Right lobe of liver (tissue), 6 donors: ENCODE data around the gene RGS4. TPM values are rescaled to one million over a fixed set of nuclear protein-coding genes. Genes with fewer than 3 reads are reported as not detected.

ENCODE experiments used
- ATAC-seq, 4 donors: fragments of 200-7000 bp; cut with Tn5 transposase; one replicate each; pipeline ENCODE4 v1.9.1; 2020; ENCODE audit warnings: mild to moderate bottlenecking in 4 of 4, moderate library complexity in 4 of 4
- DNase-seq, 3 donors: peaks; one replicate each; pipeline ENCODE4 v3.0.0-alpha.2; 2020
- H3K27ac ChIP-seq, 3 donors: fragments of 200-600 bp; one replicate each; pipeline ENCODE4 v1.8.0; 2022
- H3K27me3 ChIP-seq, 2 donors: fragments of 200-600 bp; one replicate each; pipeline ENCODE4 v1.8.0; 2022
- H3K36me3 ChIP-seq, 4 donors: fragments of 200-600 bp; sonication (generic) in 1 of 4; one replicate each; pipeline versions ENCODE4 v1.5.1 to v1.8.0; 2017 to 2022; ENCODE audit warnings: control low read depth in 1 of 4
- H3K4me1 ChIP-seq, 4 donors: fragments of 200-600 bp; sonication (generic) in 1 of 4; one replicate each; pipeline versions ENCODE4 v1.5.1 to v1.8.0; 2017 to 2022; ENCODE audit warnings: control low read depth in 1 of 4
- H3K4me3 ChIP-seq, 3 donors: fragments of 200-600 bp; one replicate each; pipeline ENCODE4 v1.8.0; 2022
- H3K9me3 ChIP-seq, 4 donors: fragments of 200-600 bp; sonication (generic) in 1 of 4; one replicate each; pipeline versions ENCODE4 v1.5.1 to v1.8.0; 2017 to 2022; ENCODE audit warnings: control low read depth in 1 of 4
- CTCF ChIP-seq, 4 donors: fragments of 200-600 bp in 3 of 4; fragments of 450-650 bp in 1 of 4; IDR thresholded peaks; one replicate each; pipeline versions ENCODE4 v1.5.1 to v1.8.0; 2016 to 2022; ENCODE audit warnings: antibody characterized with exemption in 4 of 4, mild to moderate bottlenecking in 2 of 4
- POLR2A ChIP-seq: fragments of 450-650 bp; IDR thresholded peaks from one replicate; pipeline ENCODE4 v1.6.1; 2017; ENCODE audit warnings: antibody characterized with exemption, mild to moderate bottlenecking
- WGBS: methylation state at CpG from one replicate; pipeline ENCODE4 v1.1.6; 2018; ENCODE audit warnings: low coverage, low lambda C conversion rate; ENCODE audit not compliant: insufficient coverage; ENCODE audit errors: missing lambda C conversion rate; 5-methylcytosine and 5-hydroxymethylcytosine counted together
- intact Hi-C, 2 donors: fragments of 100-400 bp; cut with DNase I; formaldehyde crosslinking; loops; one replicate each; pipeline versions ENCODE4 v1.11.2 to v1.14.1; 2022
- total RNA-seq, 6 experiments: library from RNA; depleted of rRNA in 2 of 6; stranded (reverse); fragments of >200 nt in 2 of 6; fragmentation: NEBNext Ultra II Directional in 3 of 6; extraction: Animal tissue kit (Norgen Biotek cat#: 25700) in 3 of 6; gene quantifications; one replicate each; pipeline versions ENCODE4 v1.1.0 to v1.2.4, GENCODE V29; 2016 to 2023
- donor health status: DM: no; HTN: yes; CAD: no.
- donor health status: DM: no; HTN: no; CAD: no.
- donor health status: DM: no; HTN: no; CAD: no.
- donor health status: DM: no; HTN: yes; CAD: no.
- donor health status: DM: no; HTN: yes; CAD: no.

RGS4 gene
- total RNA-seq, 6 experiments from 2014 or later, result 0.67 to 5.1 (median 2.4) TPM

GRCh38 chr1:163046071-163046470 is 23.1 kb upstream of the RGS4 start:
- H3K27me3 ChIP-seq, result no peaks in the 10 kb centered on the region
- DNase-seq, result no peak
- TF ChIP-seq CTCF (IDR thresholded peaks at IDR 0.05) (no peak), POLR2A (no peak)
- H3K4me1 ChIP-seq, result no peaks in the 10 kb centered on the region
- no peak overlapping the region for H3K27ac ChIP-seq
- no peaks in the 10 kb centered on the region for H3K36me3 ChIP-seq
- intact Hi-C loops, result no loop called here
- H3K4me3 ChIP-seq, result no peak overlapping the region
- no peaks in the 10 kb centered on the region for H3K9me3 ChIP-seq
- WGBS, result 0% methylated on average over 1 of the region's 1 CpG
- no peak for ATAC-seq

DNA sequence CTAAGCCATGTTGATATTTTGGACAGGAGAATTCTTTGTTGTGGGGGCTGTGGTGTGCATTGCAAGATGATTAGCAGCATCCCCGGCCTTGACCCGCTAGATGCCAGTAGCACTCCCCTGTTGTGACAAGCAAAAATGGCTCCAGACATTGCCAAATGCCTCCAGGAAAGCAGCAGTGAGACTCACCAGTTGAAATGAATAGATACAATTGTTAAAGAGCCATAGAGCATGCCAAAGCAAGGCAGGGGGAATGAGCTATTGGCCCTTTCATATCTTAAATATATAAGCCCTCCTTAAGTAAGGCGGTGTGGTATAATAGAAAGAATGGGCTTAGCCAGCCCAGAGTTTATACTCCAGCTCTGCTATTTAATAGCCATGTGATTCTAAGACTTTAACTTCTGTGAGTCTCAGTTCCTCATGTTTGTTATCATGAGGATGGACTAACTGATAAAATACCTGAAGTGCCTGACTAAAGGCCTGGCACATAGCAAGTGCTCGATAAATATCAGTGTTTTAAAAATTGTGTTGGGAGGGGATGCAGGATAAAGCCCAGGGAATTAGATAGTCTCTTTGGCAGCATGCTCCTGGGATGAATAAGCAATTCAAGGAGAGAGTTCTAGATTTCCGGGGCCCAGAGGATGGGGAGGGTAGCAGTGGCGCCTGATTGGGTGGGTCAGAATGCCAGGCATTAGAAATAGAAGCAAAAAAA is 21.1 kb upstream of the RGS4 start:
- WGBS, result 85% methylated on average over 5 of the region's 6 CpGs
- no peak for DNase-seq
- Histone ChIP-seq H3K4me1 (no peaks in the 10 kb centered on the region), H3K36me3 (no peaks in the 10 kb centered on the region), H3K27ac (no peak overlapping the region), H3K4me3 (no peak overlapping the region), H3K9me3 (no peaks in the 10 kb centered on the region), H3K27me3 (no peaks in the 10 kb centered on the region)
- ATAC-seq, result no peak
- intact Hi-C loops, result no loop called here
- no peak for TF ChIP-seq CTCF (IDR thresholded peaks at IDR 0.05)
- no peak for TF ChIP-seq POLR2A

- no peak for ATAC-seq
- no peaks in the 10 kb centered on the region for H3K9me3 ChIP-seq
- 59% methylated on average over 5 of the region's 5 CpGs for whole genome bisulfite sequencing
- no peak for DNase-seq
- no peak overlapping the region for H3K27ac ChIP-seq
- H3K4me3 ChIP-seq, result no peak overlapping the region
- H3K4me1 ChIP-seq, result no peaks in the 10 kb centered on the region
- no peaks in the 10 kb centered on the region for H3K36me3 ChIP-seq
- TF ChIP-seq CTCF (IDR thresholded peaks at IDR 0.05) (no peak), POLR2A (no peak)
- no peaks in the 10 kb centered on the region for H3K27me3 ChIP-seq
- intact Hi-C loops, result no loop called here
These were observed 20.3 kb upstream of the RGS4 start for GRCh38 chr1:163048869-163049268.

- Histone ChIP-seq H3K4me1 (no peaks in the 10 kb centered on the region), H3K27me3 (no peaks in the 10 kb centered on the region), H3K27ac (no peak overlapping the region), H3K36me3 (no peaks in the 10 kb centered on the region), H3K9me3 (no peaks in the 10 kb centered on the region), H3K4me3 (no peak overlapping the region)
- TF ChIP-seq POLR2A, result no peak
- TF ChIP-seq CTCF (IDR thresholded peaks at IDR 0.05), result no peak
- ATAC-seq (no peak), DNase-seq (no peak)
- intact Hi-C loops, result no loop called here
- 49% methylated on average over 5 of the region's 6 CpGs for WGBS
These were observed 19.9 kb upstream of the RGS4 start for GRCh38 chr1:163049296-163049695.

GRCh38 chr1:163050496-163050895 is 18.7 kb upstream of the RGS4 start:
- TF ChIP-seq CTCF (IDR thresholded peaks at IDR 0.05) (no peak), POLR2A (no peak)
- intact Hi-C loops, result no loop called here
- ATAC-seq, result no peak

More at GRCh38 chr1:163050496-163050895, 18.7 kb upstream of the RGS4 start:
- Histone ChIP-seq H3K36me3 (no peaks in the 10 kb centered on the region), H3K4me1 (no peaks in the 10 kb centered on the region), H3K27me3 (no peaks in the 10 kb centered on the region), H3K4me3 (no peak overlapping the region), H3K9me3 (no peaks in the 10 kb centered on the region), H3K27ac (no peak overlapping the region)
- no peak for DNase-seq
